A673 (cell line): ENCODE measurements around the gene ACTL8. TPM values are rescaled to one million over a fixed set of nuclear protein-coding genes. Genes with fewer than 3 reads are reported as not detected.

Source experiments
- Bru-seq: library from RNA; stranded (reverse); fragments of 400-500 nt; gene quantifications from one replicate; lab custom pipeline; 2021; lab: Mats Ljungman, UMichigan
- BruChase-seq, 2 experiments: library from RNA; stranded (reverse); fragments of 400-500 nt; gene quantifications; one replicate each; lab custom pipeline; 2021; lab: Mats Ljungman, UMichigan
- BruUV-seq: library from RNA; stranded (reverse); fragments of 400-500 nt; replicated peaks from 2 replicates; lab custom pipeline; 2021; lab: Mats Ljungman, UMichigan
- CTCF ChIA-PET: fragments of 300-600 bp; sonication (Branson Sonifier 250); formaldehyde crosslinking; loops from one replicate; lab custom pipeline; 2022; ENCODE audit warnings: antibody characterized with exemption; lab: Charles Lee
- POLR2A ChIA-PET: fragments of 300-600 bp; sonication (Branson Sonifier 250); formaldehyde crosslinking; loops from one replicate; lab custom pipeline; 2022; ENCODE audit warnings: antibody characterized with exemption; ENCODE audit not compliant: low non-redundant PET; lab: Charles Lee
- DNase-seq: peaks from one replicate; pipeline ENCODE4 v3.0.0-alpha.2; 2015; ENCODE audit warnings: low spot score
- H3K27ac ChIP-seq: fragments of 200-600 bp; sonication (generic); 2 replicates; pipeline ENCODE4 v1.5.1; 2016; ENCODE audit warnings: mixed run types, low read depth, mild to moderate bottlenecking, mixed read lengths, antibody characterized with exemption, low read length; ENCODE audit not compliant: poor library complexity, severe bottlenecking
- H3K27me3 ChIP-seq: fragments of 200-600 bp; sonication (generic); replicated peaks from 2 replicates; pipeline ENCODE4 v1.6.1; 2017; ENCODE audit warnings: mixed run types, low read depth, mild to moderate bottlenecking, mixed read lengths, antibody characterized with exemption, low read length; ENCODE audit not compliant: insufficient read depth, poor library complexity
- H3K36me3 ChIP-seq: fragments of 200-600 bp; sonication (generic); 2 replicates; pipeline ENCODE4 v1.6.1; 2016; ENCODE audit warnings: mixed run types, mild to moderate bottlenecking, mixed read lengths, antibody characterized with exemption, low read length; ENCODE audit not compliant: insufficient read depth, poor library complexity, severe bottlenecking
- H3K4me1 ChIP-seq: fragments of 200-600 bp; sonication (generic); 2 replicates; pipeline ENCODE4 v1.6.1; 2017; ENCODE audit warnings: mixed run types, mild to moderate bottlenecking, mixed read lengths, antibody characterized with exemption, low read length; ENCODE audit not compliant: insufficient read depth, poor library complexity, severe bottlenecking
- H3K4me3 ChIP-seq: fragments of 200-600 bp; sonication (generic); 2 replicates; pipeline ENCODE4 v1.5.1; 2016; ENCODE audit warnings: low read depth, mixed run types, mild to moderate bottlenecking, mixed read lengths, low read length; ENCODE audit not compliant: poor library complexity, severe bottlenecking
- H3K9me3 ChIP-seq: fragments of 200-600 bp; sonication (generic); 2 replicates; pipeline ENCODE4 v1.6.1; 2016; ENCODE audit warnings: mixed run types, low read depth, mild to moderate bottlenecking, mixed read lengths, antibody characterized with exemption, low read length; ENCODE audit not compliant: poor library complexity, severe bottlenecking
- EZH2 ChIP-seq: fragments of 200-600 bp; sonication (generic); IDR thresholded peaks from 2 replicates; pipeline ENCODE4 v1.6.1; 2017; ENCODE audit warnings: borderline replicate concordance, low read depth, mild to moderate bottlenecking, mixed read lengths, antibody characterized with exemption, low read length; ENCODE audit not compliant: poor library complexity, severe bottlenecking
- intact Hi-C: fragments of 100-400 bp; cut with micrococcal nuclease; formaldehyde crosslinking; loops from one replicate; pipeline ENCODE4 v1.10.0; 2022; ENCODE audit not compliant: unreplicated experiment
- long read RNA-seq: library from polyadenylated mRNA; stranded (forward); transcript quantifications from one replicate; pipeline ENCODE4 v2.0.0, GENCODE V29; 2022
- total RNA-seq: library from RNA; stranded (reverse); gene quantifications from 2 replicates; pipeline ENCODE4 v1.2.3, GENCODE V29; 2021
- TF ChIP-seq, protein P1 (sequence below): fragments of 300-800, 200-600 bp; sonication (generic); conservative IDR thresholded peaks from 2 replicates; pipeline ENCODE4 v1.5.1; 2017; ENCODE audit warnings: low read depth, mild to moderate bottlenecking, antibody characterized with exemption, low read length, moderate library complexity, mixed read lengths

The ACTL8 gene, protein sequence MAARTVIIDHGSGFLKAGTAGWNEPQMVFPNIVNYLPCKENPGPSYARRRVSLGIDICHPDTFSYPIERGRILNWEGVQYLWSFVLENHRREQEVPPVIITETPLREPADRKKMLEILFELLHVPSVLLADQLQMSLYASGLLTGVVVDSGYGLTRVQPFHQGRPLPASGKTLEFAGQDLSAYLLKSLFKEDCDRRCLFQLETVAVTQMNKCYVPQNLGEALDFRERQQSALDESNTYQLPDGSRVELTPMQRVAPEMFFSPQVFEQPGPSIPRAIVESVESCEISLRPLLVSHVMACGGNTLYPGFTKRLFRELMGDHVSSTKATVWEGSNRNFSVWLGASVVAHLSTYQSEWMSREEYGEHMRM
- total RNA-seq (0.28 and 0.31 TPM in 2 replicates), Bru-seq, nascent RNA (percentile 11 among the genes with signal in this experiment), BruChase-seq, experiment 1, labeled RNA remaining after a 2-hour chase (percentile 6 among the genes with signal in this experiment), BruChase-seq, experiment 2, labeled RNA remaining after a 6-hour chase (percentile 6 among the genes with signal in this experiment)
- long read RNA-seq: 0 reads

DNA sequence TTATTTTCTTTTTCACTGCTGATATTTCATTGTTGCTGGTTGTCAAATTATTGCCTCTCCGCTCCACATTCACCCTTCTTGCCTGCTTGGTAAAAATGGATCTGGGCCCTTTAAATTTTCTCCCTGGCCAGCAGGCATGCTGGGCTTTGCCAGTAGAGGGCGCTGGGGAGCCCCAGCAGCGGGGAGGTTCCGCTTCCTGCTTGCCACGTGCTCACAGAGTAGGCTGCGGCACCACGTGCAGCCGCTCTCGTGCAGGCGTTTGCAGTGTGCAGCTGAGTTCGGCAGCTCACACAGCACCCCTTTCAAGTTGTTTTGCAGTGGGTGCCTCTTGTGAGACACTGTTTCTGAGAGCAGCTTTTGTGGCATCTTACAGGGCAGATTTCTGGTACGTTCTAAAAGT is at the start of gene ACTL8:
TSS of gene ACTL8 (plus strand) at position 214 of the 400 bp plus-strand sequence. CDS start 67,676 bp downstream, outside the sequence.
- H3K27me3 ChIP-seq: no peaks in the 10 kb centered on the region
- no TSS peak for BruUV-seq
- H3K4me1 ChIP-seq: no peaks in the 10 kb centered on the region
- peak; percentile 33 for DNase-seq
- no peaks in the 10 kb centered on the region for H3K36me3 ChIP-seq
- no peak within 1 kb of the TSS for H3K4me3 ChIP-seq
- peaks cover 30% of the 10 kb centered on the region for H3K9me3 ChIP-seq
- TF ChIP-seq, protein P1, sequence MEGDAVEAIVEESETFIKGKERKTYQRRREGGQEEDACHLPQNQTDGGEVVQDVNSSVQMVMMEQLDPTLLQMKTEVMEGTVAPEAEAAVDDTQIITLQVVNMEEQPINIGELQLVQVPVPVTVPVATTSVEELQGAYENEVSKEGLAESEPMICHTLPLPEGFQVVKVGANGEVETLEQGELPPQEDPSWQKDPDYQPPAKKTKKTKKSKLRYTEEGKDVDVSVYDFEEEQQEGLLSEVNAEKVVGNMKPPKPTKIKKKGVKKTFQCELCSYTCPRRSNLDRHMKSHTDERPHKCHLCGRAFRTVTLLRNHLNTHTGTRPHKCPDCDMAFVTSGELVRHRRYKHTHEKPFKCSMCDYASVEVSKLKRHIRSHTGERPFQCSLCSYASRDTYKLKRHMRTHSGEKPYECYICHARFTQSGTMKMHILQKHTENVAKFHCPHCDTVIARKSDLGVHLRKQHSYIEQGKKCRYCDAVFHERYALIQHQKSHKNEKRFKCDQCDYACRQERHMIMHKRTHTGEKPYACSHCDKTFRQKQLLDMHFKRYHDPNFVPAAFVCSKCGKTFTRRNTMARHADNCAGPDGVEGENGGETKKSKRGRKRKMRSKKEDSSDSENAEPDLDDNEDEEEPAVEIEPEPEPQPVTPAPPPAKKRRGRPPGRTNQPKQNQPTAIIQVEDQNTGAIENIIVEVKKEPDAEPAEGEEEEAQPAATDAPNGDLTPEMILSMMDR: peak; percentile 43
- TF ChIP-seq EZH2: no peak
- intact Hi-C loops: no loop called here
- POLR2A ChIA-PET: no interaction called here
- CTCF ChIA-PET: interaction anchor here (0.7 kb wide), 1 partner anchor 797 kb away, joined by 3 read pairs; no protein-coding TSS in a partner anchor
- H3K27ac ChIP-seq: no peak within 1 kb of the TSS

DNA sequence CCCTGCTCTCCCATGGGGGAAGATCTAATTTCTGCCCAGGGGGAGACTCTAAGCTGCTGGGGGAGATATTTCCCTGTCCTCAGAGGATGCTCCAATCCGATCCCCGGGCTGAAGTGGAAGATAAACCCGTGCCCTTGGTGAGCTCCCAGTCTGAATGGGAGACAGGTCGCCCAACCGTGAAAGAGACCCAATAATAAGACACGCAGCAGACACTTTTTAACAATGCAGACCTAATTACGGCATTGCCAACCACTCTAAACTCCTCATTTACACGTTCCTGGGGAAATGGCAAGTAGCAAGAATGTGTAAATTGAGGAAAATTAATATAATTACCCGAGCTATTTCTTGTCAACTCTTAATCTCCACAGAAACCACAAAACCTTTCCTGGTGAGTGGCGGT is 48.7 kb upstream of the ACTL8 start:
- Histone ChIP-seq H3K27ac (no peak overlapping the region), H3K4me3 (no peak overlapping the region), H3K4me1 (no peaks in the 10 kb centered on the region), H3K36me3 (no peaks in the 10 kb centered on the region), H3K27me3 (no peaks in the 10 kb centered on the region), H3K9me3 (no peaks in the 10 kb centered on the region)
- ChIA-PET POLR2A (no interaction called here), CTCF (no interaction called here)
- TF ChIP-seq, protein P1: no peak
- no peak for TF ChIP-seq EZH2
- intact Hi-C loops: no loop called here
- DNase-seq: no peak
- BruUV-seq: no TSS peak

DNA sequence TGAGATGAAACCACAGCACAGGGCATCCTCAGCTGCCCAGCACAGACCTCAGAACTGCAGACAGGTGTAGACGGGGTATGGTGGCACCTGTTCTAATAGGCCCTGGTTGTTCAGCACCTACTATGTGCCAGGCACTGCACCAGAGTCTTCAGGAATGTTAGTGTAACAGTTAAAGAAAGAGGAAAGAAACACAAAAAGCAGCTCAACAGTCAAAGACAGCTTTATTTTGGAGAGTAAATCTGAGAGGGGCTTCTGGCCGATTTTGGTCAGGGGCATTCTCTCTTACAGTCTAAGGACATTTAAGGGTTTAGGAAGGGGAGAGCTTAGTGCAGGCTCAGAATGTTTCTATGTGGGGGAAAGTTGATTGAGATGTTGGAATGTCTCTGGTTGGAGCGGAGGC is 45.2 kb upstream of the ACTL8 start:
- no peak for TF ChIP-seq EZH2
- TF ChIP-seq, protein P1: no peak
- intact Hi-C loops: no loop called here
- CTCF ChIA-PET: no interaction called here
- BruUV-seq: no TSS peak
- Histone ChIP-seq H3K9me3 (no peaks in the 10 kb centered on the region), H3K4me1 (no peaks in the 10 kb centered on the region), H3K4me3 (no peak overlapping the region), H3K27me3 (no peaks in the 10 kb centered on the region), H3K36me3 (no peaks in the 10 kb centered on the region), H3K27ac (no peak overlapping the region)
- POLR2A ChIA-PET: no interaction called here
- no peak for DNase-seq
